Adrenal gland (tissue), 5 donors: ENCODE data around the gene RASSF4.

Experiments
- CTCF ChIP-seq, 6 experiments: fragments of 450-650 bp in 4 of 6; fragments of 200-600 bp in 2 of 6; sonication (generic) in 1 of 6; IDR thresholded peaks; 1 replicate in 5 of 6; 2 replicates in 1 of 6; pipeline versions ENCODE4 v1.5.1 to v1.8.0; 2016 to 2021; ENCODE audit warnings: antibody characterized with exemption in 6 of 6, mild to moderate bottlenecking in 2 of 6, moderate library complexity in 1 of 6
- POLR2A ChIP-seq, 2 donors: fragments of 450-650 bp; IDR thresholded peaks; one replicate each; pipeline ENCODE4 v1.6.1; 2017; ENCODE audit warnings: antibody characterized with exemption in 2 of 2, mild to moderate bottlenecking in 2 of 2, moderate library complexity in 1 of 2
- donor health status: DM: no; HTN: no; CAD: no.

- TF ChIP-seq POLR2A (IDR thresholded peaks at IDR 0.05) (no peak), CTCF (IDR thresholded peaks at IDR 0.05) (no peak)
Measured at GRCh38 chr10:44984671-44985101, 25.1 kb downstream of the RASSF4 start.
